Activated CD8-positive, alpha-beta memory T cell treated with anti-CD3 and anti-CD28 coated beads for 24 hours (primary cell): ENCODE data around the gene PAX9.

Experiments
- DNase-seq: peaks from one replicate; pipeline ENCODE4 v3.0.0-alpha.2; 2020

PAX9 gene

GRCh38 chr14:36656687-36657398 lies 4.8 kb upstream of the PAX9 start:
- DNase-seq, result no peak

- DNase-seq, result no peak
Measured at GRCh38 chr14:36657399-36658122, 4.1 kb upstream of the PAX9 start.

GRCh38 chr14:36658123-36659009 lies 3.3 kb upstream of the PAX9 start:
- DNase-seq, result no peak

DNA sequence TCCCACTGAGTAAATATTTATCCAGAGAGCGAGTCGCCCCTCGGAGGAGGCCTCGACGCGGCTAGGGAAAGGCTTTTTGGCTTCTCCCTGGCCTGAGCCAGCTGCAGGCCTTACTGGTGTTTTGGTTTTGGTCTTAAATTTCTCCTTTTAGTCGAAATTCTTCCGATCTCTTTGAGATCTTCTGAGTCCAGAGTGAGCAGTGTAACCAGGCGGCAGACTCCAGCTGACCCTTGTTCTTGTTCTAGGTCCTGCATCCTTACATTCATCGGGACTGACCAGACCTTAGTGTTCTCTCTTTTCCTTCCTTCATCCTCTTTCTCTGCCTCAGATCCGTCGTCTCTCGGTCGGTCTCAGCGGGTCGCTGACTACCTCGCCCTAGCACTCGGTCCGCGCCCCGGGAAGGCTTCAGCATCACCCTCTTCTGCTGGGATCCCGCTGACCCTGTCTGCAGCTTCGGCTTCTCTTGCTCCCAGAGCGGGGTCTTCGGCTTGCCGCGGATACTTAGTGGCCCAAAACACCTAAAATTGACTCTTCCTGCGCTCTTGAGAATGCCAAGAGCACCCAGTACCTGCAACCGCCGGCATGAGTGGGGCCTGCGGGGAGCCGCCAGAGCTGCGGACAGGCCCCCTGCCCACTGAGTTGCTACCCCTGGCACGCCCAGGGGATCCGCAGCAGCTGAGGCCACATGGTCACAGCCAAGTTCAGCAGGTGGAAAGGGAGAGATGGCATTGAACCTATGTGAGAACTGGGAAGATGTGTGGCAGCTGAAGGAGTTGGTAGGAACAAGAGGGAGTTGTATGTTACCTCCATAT lies 2.4 kb upstream of the PAX9 start:
- DNase-seq, result no peak

DNA sequence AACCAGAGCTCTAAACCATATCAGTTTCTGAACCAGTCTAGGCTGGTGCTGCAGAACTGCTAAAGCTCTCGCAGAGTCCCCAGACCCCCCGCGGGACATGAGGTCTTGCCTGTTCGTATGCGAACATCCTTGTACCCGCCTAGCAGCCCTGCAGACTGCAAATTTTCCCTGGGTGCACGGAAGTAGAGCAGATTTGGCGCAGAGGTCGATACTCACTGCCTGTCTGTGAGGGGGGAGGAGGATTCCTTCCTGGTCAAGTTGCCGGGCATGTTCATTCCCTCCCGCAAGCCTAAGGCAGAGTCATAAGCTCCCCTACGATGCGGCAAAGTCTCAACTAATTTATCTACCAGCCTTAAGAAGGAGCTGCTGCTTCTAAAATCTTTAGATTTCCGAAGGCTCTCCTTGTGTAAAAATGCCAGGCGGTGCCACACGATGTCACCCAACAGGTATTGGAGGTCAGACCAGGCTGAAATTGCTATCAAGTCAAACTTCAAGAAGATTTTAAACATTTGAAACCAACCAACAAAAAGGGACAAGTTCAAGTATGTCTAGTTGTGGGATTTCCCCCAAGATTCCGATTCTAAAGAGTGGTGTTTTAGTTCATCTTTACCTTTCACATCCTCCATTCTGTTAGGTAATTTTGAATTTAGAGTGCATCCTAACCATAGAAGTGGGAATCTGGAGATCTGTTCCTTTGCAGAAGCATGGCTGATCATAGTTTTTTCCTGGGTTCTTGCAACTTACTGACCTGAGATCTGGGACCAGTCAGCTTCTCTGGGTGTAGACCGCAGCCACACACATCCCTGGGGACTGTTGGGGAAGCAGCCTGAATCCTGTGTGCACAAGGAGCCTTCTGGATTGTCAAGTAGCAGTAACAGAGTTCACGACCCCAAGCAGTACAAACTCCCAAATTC lies 1.6 kb upstream of the PAX9 start:
- no peak for DNase-seq

DNA sequence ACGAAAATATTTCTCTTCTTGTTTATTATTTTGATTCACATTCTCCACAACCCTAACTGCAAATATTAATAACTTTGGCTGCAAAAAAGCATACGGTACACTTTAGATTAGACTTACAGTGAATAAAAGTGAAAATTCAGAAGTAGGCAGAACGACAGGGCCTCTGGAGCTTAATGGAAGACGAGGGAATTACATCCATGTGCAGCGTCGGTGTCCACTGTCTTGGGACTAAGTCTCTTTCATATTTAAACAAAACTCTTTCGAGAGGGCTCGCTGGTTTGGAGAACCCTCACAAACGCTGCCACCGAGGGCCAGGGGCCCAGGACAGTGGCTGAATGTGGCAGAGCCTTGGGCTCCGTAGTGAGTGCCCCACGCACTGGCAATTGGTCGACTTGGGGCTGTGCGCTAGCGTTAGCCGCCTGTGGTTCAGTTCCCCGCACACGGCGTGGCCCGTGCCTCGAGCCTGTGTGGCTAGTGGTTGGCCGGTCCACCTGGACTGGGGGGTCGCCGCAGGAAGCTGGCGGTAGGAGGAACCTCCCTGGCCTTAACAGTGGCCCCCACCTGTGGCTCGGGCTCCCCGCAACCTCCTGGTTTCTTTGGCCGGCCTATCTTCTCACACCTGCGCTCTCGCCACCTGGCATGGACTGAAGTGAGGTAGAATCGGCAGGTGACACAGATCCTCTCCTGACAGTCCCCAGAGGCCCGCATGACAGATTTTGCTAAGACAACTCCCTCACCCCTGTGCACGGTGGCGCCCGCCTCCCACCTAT lies 739 bp upstream of the PAX9 start:
- DNase-seq, result no peak

- DNase-seq, result no peak
Measured at GRCh38 chr14:36662258-36662542, 540 bp downstream of the PAX9 start.

- DNase-seq, result no peak
Measured at GRCh38 chr14:36662543-36663403, 1.1 kb downstream of the PAX9 start.

DNA sequence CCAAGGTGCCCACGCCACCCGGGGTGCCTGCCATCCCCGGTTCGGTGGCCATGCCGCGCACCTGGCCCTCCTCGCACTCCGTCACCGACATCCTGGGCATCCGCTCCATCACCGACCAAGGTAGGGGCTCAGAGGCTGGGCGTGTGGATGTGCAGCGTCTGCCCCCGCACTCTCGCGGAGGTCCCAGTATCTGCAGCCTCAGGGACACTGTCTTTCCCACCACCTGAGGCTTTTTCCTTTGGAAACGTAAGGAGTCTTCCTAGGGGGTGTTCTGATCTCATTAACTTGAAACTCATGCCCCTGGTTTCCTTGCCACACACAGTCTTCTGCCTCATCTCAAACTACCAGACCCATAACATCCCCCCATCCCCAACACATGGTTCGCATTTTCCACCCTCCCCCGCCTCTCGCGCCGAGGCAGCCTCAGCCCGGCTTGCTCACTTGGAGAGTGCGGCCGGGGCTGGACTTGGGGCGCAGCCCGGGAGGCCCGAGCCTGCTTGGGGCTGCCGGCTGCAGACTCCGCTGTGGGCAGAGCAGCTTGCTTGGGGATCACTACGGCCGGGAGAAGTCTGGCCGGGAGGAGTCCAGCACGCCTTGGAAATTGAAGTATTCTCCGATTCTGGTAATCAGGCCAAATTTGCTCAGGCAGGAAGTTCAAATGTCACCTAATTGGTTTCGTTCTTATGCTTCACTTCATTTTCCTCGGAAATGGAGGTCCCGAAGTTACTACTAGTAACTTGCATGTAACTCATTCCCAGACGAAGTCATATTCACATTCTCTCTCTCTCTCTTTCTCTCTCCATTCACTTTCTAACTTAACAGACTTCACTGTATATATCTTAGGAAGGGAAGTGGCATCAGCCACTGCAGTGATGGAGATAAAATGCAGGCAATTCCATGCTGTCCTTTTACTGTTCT lies 2.0 kb downstream of the PAX9 start:
- no peak for DNase-seq

DNA sequence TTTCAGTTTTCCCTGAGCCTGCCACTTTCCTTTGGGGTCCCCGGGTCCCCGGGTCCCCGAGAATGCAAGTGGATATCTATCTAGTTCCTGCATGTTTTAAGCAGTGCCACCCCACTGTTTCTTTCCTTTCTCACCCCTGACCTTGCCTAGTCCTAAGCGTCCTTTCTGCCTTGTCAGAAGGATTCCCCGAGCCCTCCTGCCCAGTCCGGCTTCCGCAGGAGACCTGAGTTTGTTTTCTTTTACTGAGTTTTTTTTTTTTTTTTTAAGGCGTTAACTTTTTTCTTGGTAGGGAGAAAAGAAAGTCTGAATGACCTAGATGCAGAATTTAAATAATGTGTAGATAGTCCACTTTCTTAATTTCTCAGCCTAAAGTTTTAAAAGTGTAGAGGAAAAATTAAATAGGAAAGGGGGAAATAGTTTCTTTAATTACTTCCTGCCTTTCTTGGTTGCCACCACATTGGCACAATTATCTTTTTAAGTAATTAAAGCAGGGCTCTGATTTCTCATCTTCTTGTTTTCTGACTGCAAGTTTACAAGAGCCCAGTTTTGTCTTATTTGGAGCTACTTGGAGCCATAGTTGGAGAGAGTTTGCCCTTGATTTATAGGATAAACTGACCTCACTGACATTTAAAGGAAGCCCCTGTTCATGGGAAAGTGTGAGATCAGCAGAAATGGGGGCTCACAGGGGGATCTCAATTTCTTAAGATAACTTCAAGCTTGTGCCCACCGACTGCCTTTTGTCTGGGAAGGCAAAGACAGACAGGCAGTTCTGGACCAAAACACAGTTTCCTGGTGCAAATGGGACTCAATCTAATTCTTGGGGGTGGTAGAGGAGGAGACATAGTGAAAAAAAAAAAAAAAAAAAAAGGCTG lies 2.9 kb downstream of the PAX9 start:
- DNase-seq, result no peak

- DNase-seq, result no peak
Measured at GRCh38 chr14:36665887-36666415, 4.3 kb downstream of the PAX9 start.

DNA sequence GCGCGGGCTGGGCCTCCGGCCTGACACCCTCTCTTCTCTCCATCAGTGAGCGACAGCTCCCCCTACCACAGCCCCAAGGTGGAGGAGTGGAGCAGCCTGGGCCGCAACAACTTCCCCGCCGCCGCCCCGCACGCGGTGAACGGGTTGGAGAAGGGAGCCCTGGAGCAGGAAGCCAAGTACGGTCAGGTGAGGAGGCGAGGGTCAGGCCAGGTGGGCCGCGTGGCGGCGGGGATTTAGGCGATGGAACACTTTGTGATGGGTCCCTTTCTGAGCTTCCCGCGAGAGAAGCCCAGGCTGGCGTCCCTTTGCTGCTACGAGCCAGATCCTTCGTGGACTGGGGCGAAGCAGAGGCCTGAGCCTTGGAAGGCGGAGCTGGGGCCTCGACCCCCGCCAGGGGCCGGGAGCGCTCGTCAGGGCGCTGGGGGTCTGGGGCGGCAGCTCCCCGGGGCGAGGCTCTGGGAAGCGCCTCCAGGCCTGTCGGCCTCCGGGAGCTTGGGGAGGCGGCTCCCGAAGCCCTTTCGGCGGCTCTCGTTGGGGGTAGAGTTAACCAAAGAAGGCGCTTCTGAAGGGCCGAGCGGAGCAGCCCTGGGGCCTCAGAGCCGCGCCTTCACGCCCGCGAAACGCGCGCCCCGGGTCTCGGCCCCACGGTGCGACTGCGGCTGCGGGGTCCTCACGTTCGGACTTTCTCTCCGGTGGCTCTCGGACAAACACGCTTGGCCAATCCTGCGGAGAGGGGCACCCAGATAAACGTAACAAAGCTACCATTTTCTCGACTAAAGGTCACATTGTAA lies 5.0 kb downstream of the PAX9 start:
- DNase-seq, result no peak

- no peak for DNase-seq
Measured at GRCh38 chr14:36667679-36668078, 6.0 kb downstream of the PAX9 start.

DNA sequence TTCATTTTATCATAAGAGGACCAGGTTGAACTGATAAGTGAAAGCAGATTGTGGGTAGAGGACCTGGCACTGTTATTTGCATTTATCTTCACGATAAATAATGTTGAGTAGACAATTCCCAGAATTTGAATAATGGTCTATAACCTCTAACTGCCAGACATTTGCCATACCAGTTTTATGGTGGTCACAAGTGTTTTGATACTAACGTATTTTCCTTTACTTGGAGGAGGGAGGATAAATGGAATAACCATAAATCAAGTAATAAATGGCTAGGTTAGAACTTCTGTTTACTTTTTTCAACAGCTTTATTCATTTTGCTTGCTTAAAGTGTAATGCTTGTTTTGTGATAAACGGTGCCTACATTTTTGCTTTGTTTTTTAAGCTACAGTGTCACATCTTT lies 9.5 kb downstream of the PAX9 start:
- no peak for DNase-seq

DNA sequence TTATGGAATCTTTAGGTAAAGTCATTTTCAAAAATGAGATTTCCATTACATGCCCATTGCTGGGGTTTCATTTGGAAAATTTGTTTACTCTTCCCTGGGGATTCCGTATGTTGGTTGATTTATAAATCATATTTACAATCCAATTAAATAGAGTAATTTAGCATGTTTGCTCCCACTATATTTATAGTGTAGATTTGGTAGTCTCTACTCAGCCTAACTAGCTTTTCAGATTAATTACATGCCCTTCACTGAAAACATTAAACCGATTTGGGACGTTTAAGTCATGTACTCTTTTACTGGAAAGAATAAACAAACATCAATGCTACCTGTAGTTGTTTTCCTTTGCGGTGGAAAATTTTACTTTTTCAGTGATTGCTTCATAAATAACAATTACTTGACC lies 10.4 kb downstream of the PAX9 start:
- DNase-seq, result no peak

DNA sequence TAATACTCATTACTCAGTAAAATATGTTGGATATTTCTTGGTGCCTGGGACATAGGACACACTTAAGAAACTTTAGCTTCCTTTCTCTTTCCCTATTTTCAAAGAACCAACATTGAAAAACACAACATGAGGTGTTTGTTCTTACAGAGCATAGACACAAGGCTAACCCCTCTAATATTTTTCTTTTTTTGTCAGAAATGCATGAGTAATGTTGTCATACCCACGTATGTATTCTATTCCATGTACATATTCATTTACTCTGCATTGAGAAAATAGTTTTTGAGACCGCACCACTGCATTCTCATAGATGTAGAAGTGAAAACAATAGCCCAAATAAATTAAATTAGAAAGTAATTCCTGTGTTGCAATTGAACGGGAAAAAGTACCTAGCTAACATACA lies 13.0 kb downstream of the PAX9 start:
- DNase-seq, result no peak

- DNase-seq, result no peak
Measured at GRCh38 chr14:36675581-36675980, 13.9 kb downstream of the PAX9 start.
